ENCODE data around the gene BRD4.

- TF ChIP-seq CTCF (conservative IDR thresholded peaks at IDR 0.05 in 1 of 2, IDR thresholded peaks at IDR 0.05 in 1 of 2; ENCODE audit: low read depth in 1 of 2, low read length in 2 of 2) (no peak), EZH2 (IDR thresholded peaks at IDR 0.05; ENCODE audit: low read length, missing control alignments) (no peak)
These were observed 105.1 kb downstream of the BRD4 start for GRCh38 chr19:15227261-15227660.

Measured in fibroblast of lung (primary cell).